CD4-positive, alpha-beta T cell (primary cell): Measurements from ENCODE around the gene PGRMC2. TPM values are rescaled to one million over a fixed set of nuclear protein-coding genes. Genes with fewer than 3 reads are reported as not detected.

Source experiments
- ATAC-seq: fragments of 200-7000 bp; cut with Tn5 transposase; one replicate; pipeline ENCODE4 v1.10.0; 2022; ENCODE audit warnings: mild to moderate bottlenecking; ENCODE audit not compliant: poor library complexity
- CTCF ChIA-PET: fragments of 350-600 bp; sonication (Branson Sonifier 250); formaldehyde crosslinking; loops from one replicate; lab custom pipeline; 2021; ENCODE audit warnings: antibody characterized with exemption, inconsistent platforms; lab: Charles Lee
- POLR2A ChIA-PET: fragments of 350-600 bp; sonication (Branson Sonifier 250); formaldehyde crosslinking; loops from one replicate; lab custom pipeline; 2021; ENCODE audit warnings: antibody characterized with exemption, inconsistent platforms; lab: Charles Lee
- DNase-seq, 14 experiments: peaks; one replicate each; pipeline ENCODE4 v3.0.0-alpha.2; 2013 to 2020; ENCODE audit warnings: mixed read lengths in 2 of 14
- H3K27ac ChIP-seq, 2 donors: one replicate each; pipeline versions ENCODE4 v1.5.1 to v1.7.0; 2013; ENCODE audit warnings: low read length in 2 of 2, low read depth in 1 of 2, mild to moderate bottlenecking in 1 of 2
- H3K27me3 ChIP-seq, 2 experiments: 1 replicate in 1 of 2; 2 replicates in 1 of 2; pipeline versions ENCODE4 v1.6.1 to v1.7.0; 2013; ENCODE audit warnings: low read length in 2 of 2, control low read depth in 1 of 2, mild to moderate bottlenecking in 1 of 2, moderate library complexity in 1 of 2; ENCODE audit not compliant: insufficient read depth in 2 of 2, control insufficient read depth in 1 of 2
- H3K36me3 ChIP-seq: one replicate; pipeline ENCODE4 v1.6.1; 2013; ENCODE audit warnings: low read length, control low read depth; ENCODE audit not compliant: insufficient read depth
- H3K4me1 ChIP-seq: one replicate; pipeline ENCODE4 v1.6.1; 2013; ENCODE audit warnings: low read length, control low read depth; ENCODE audit not compliant: insufficient read depth
- H3K4me3 ChIP-seq: one replicate; pipeline ENCODE4 v1.5.1; 2013; ENCODE audit warnings: mild to moderate bottlenecking, low read length, moderate library complexity
- H3K9me3 ChIP-seq, 2 experiments: 1 replicate in 1 of 2; 2 replicates in 1 of 2; pipeline versions ENCODE4 v1.6.1 to v1.7.0; 2013; ENCODE audit warnings: low read length in 2 of 2, mild to moderate bottlenecking in 2 of 2, control low read depth in 1 of 2, moderate library complexity in 1 of 2; ENCODE audit not compliant: control insufficient read depth in 1 of 2, insufficient read depth in 1 of 2
- H3K27ac Mint-ChIP-seq: one replicate; pipeline ENCODE4 v1.8.0; 2020; ENCODE audit warnings: mixed read lengths
- H3K27me3 Mint-ChIP-seq: one replicate; pipeline ENCODE4 v1.8.0; 2021; ENCODE audit warnings: mixed read lengths
- H3K36me3 Mint-ChIP-seq: one replicate; pipeline ENCODE4 v1.8.0; 2021; ENCODE audit warnings: low read depth, mixed read lengths
- H3K4me1 Mint-ChIP-seq: one replicate; pipeline ENCODE4 v1.8.0; 2021; ENCODE audit warnings: low read depth, mixed read lengths
- H3K4me3 Mint-ChIP-seq: one replicate; pipeline ENCODE4 v1.8.0; 2020; ENCODE audit warnings: mild to moderate bottlenecking, mixed read lengths
- H3K9me3 Mint-ChIP-seq: one replicate; pipeline ENCODE4 v1.8.0; 2020; ENCODE audit warnings: mixed read lengths
- CTCF ChIP-seq: fragments of 200-600 bp; IDR thresholded peaks from one replicate; pipeline ENCODE4 v1.8.0; 2022; ENCODE audit warnings: antibody characterized with exemption, mild to moderate bottlenecking
- intact Hi-C, 2 experiments: fragments of 100-400 bp; cut with DNase I in 1 of 2; cut with micrococcal nuclease in 1 of 2; formaldehyde crosslinking; loops; one replicate each; pipeline versions ENCODE4 v1.15.1 to v1.9.0; 2023 to 2025; cut with DNase I, micrococcal nuclease
- total RNA-seq, 174 experiments: library from RNA in 2 of 174; stranded (reverse) in 2 of 174; gene quantifications; one replicate each; pipeline ENCODE4 v1.2.3 and lab custom pipeline; 2021 to 2026

The PGRMC2 gene
- total RNA-seq, 2 experiments from 2014 or later, result 92.8 to 99.9 TPM

- H3K4me1 Mint-ChIP-seq, result peaks cover 65% of the 10 kb centered on the region
- H3K4me1 ChIP-seq, result peaks cover 25% of the 10 kb centered on the region
- H3K27me3 Mint-ChIP-seq, result no peaks in the 10 kb centered on the region
- no peaks in the 10 kb centered on the region for H3K36me3 ChIP-seq
- ChIA-PET CTCF (interaction anchor here (1.1 kb wide), 1 partner anchor 526 kb away, joined by 3 read pairs; no protein-coding TSS in a partner anchor), POLR2A (interaction anchor here (0.8 to 1.8 kb wide), 6 partner anchors 12 to 808 kb away, joined by 3 to 13 read pairs (median 4); partner anchors contain the start of genes LARP1B, PLK4 and SCLT1)
- no peak overlapping the region for H3K4me3 ChIP-seq
- H3K27ac Mint-ChIP-seq, result no peak overlapping the region
- DNase-seq (no peak), ATAC-seq (no peak)
- H3K4me3 Mint-ChIP-seq, result peak overlapping the region; percentile 90
- no peaks in the 10 kb centered on the region for H3K27me3 ChIP-seq
- peaks cover 21% of the 10 kb centered on the region for H3K36me3 Mint-ChIP-seq
- no peaks in the 10 kb centered on the region for H3K9me3 Mint-ChIP-seq
- H3K9me3 ChIP-seq, result no peaks in the 10 kb centered on the region
- intact Hi-C loops, result loop anchor here (5.0 to 10.0 kb wide), 5 partner anchors 93 to 812 kb away; partner anchors contain the start of genes C4orf33 (in 2 of the 2), PLK4 (in 1 of the 2) and SCLT1 (in 1 of the 2)
- no peak for TF ChIP-seq CTCF
- H3K27ac ChIP-seq, result no peak overlapping the region
Observed at GRCh38 chr4:128285085-128285997, 2.3 kb downstream of the PGRMC2 start.

GRCh38 chr4:128284317-128284716 lies 3.3 kb downstream of the PGRMC2 start:
- Histone ChIP-seq H3K4me1 (peaks cover 25% of the 10 kb centered on the region), H3K27me3 (no peaks in the 10 kb centered on the region), H3K4me3 (no peak overlapping the region), H3K9me3 (no peaks in the 10 kb centered on the region), H3K36me3 (no peaks in the 10 kb centered on the region), H3K27ac (no peak overlapping the region)
- ATAC-seq (no peak), DNase-seq (no peak)
- H3K27me3 Mint-ChIP-seq, result no peaks in the 10 kb centered on the region
- no peak overlapping the region for H3K4me3 Mint-ChIP-seq
- H3K4me1 Mint-ChIP-seq, result peaks cover 67% of the 10 kb centered on the region
- TF ChIP-seq CTCF, result no peak
- ChIA-PET CTCF (no interaction called here), POLR2A (no interaction called here)
- intact Hi-C loops, result loop anchor here in 1 of 2 experiments (10.0 kb wide), 1 partner anchor 810 kb away; the partner anchor contains the start of genes C4orf33 and SCLT1
- H3K9me3 Mint-ChIP-seq, result no peaks in the 10 kb centered on the region
- H3K36me3 Mint-ChIP-seq, result peaks cover 21% of the 10 kb centered on the region
- no peak overlapping the region for H3K27ac Mint-ChIP-seq

- Mint-ChIP-seq H3K27me3 (no peaks in the 10 kb centered on the region), H3K9me3 (no peaks in the 10 kb centered on the region), H3K4me1 (peaks cover 68% of the 10 kb centered on the region), H3K27ac (no peak overlapping the region), H3K4me3 (peak overlapping the region; percentile 11), H3K36me3 (peaks cover 17% of the 10 kb centered on the region)
- ATAC-seq (no peak), DNase-seq (no peak)
- Histone ChIP-seq H3K4me3 (no peak overlapping the region), H3K36me3 (no peaks in the 10 kb centered on the region), H3K27ac (no peak overlapping the region), H3K27me3 (no peaks in the 10 kb centered on the region), H3K9me3 (no peaks in the 10 kb centered on the region), H3K4me1 (peaks cover 15% of the 10 kb centered on the region)
- CTCF ChIA-PET, result interaction anchor here (1.1 kb wide), 1 partner anchor 14 kb away, joined by 3 read pairs; no protein-coding TSS in a partner anchor
- intact Hi-C loops, result loop anchor here in 1 of 2 experiments (10.0 kb wide), 1 partner anchor 812 kb away; the partner anchor contains the start of genes C4orf33 and SCLT1
- TF ChIP-seq CTCF, result no peak
- POLR2A ChIA-PET, result interaction anchor here (0.6 to 1.4 kb wide), 2 partner anchors 9 to 24 kb away, joined by 3 to 5 read pairs; no protein-coding TSS in a partner anchor
Observed at GRCh38 chr4:128283071-128283470, 4.5 kb downstream of the PGRMC2 start.
